HepG2 (cell line): ENCODE results near the gene CCL16. TPM values are rescaled to one million over a fixed set of nuclear protein-coding genes. Genes with fewer than 3 reads are reported as not detected.

Experiments used
- LCORL ChIP-seq, 2 experiments: fragments of 450-650 bp in 1 of 2; sonication (generic) in 1 of 2; formaldehyde crosslinking in 1 of 2; IDR thresholded peaks; 2 replicates each; pipeline versions ENCODE4 v1.5.0 to v1.6.1; 2017 to 2020; ENCODE audit warnings: antibody characterized with exemption in 1 of 2, missing genetic modification reagents in 1 of 2
- SMYD3 ChIP-seq: sonication (generic); formaldehyde crosslinking; IDR thresholded peaks from 2 replicates; pipeline ENCODE4 v1.8.1; 2023; ENCODE audit warnings: mild to moderate bottlenecking, missing genetic modification reagents
- SRSF9 ChIP-seq: fragments of 200-400 bp; formaldehyde crosslinking; IDR thresholded peaks from 2 replicates; pipeline ENCODE4 v1.6.1; 2018; ENCODE audit warnings: borderline replicate concordance, mild to moderate bottlenecking, low read depth, low read length; ENCODE audit not compliant: insufficient read depth, poor library complexity, severe bottlenecking
- ZNF646 ChIP-seq: sonication (generic); formaldehyde crosslinking; IDR thresholded peaks from 2 replicates; pipeline ENCODE4 v1.9.0; 2021; ENCODE audit warnings: mild to moderate bottlenecking, missing genetic modification reagents
- polyA plus RNA-seq, 8 experiments: library from polyadenylated mRNA; depleted of rRNA in 3 of 8; stranded (reverse) in 7 of 8; unstranded in 1 of 8; fragments of >200 nt; fragmentation: Illumina TruSeq in 4 of 8; extraction: Trizol in 4 of 8; gene quantifications; 2 replicates each; pipeline versions ENCODE4 v1.2.1 to v1.2.3, GENCODE V29; 2011 to 2016; ENCODE audit warnings: low read depth in 4 of 8, missing spikeins in 1 of 8, mixed read lengths in 1 of 8; ENCODE audit not compliant: insufficient read depth in 1 of 8
- total RNA-seq, 5 experiments: library from RNA; depleted of rRNA; stranded (reverse); fragments of >200 nt; fragmentation: Illumina TruSeq; extraction: Trizol; gene quantifications; 2 replicates each; pipeline ENCODE4 v1.2.3, GENCODE V29; 2016; ENCODE audit warnings: low read depth in 1 of 5
- TF ChIP-seq, protein P1 (sequence below): sonication (generic); formaldehyde crosslinking; IDR thresholded peaks from 2 replicates; pipeline ENCODE4 v1.5.0; 2020; ENCODE audit warnings: mild to moderate bottlenecking, low read depth, missing genetic modification reagents, borderline replicate concordance

The CCL16 gene
- total and polyA plus RNA-seq, 2 of the 13 experiments (the other 11 are each of a cell fraction or from before 2014, with no cell fraction given) = 2.0 to 14.7 TPM

DNA sequence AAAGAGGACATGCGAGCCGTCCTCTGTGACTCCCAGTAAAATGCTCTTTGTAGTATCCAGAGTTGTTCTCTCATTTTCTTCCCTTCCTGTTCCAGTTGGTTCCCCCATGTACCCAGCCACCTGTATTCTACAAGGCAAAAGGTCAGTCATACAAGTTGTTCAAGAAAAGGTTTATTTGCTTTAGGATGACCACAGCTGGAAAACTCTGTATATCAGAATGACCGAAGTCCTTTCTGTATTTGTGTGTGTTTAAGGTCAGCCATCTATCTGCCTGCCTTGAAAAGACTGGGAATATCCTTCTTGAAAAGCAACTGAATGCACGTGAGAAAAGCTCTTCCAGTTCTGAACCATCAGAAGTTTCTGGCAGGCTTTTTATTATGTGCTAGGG, 8.4 kb downstream of the CCL16 start (continued):
- TF ChIP-seq ZNF646 (CRISPR knock-in tag) (no peak), SMYD3 (CRISPR knock-in tag) (no peak), LCORL (IDR thresholded peaks at IDR 0.05) (no peak), LCORL (CRISPR knock-in tag; IDR thresholded peaks at IDR 0.05) (0 out of 2 replicates have a peak, but pooled peaks have one; percentile 0), SRSF9 (no peak)
- TF ChIP-seq, protein P1, sequence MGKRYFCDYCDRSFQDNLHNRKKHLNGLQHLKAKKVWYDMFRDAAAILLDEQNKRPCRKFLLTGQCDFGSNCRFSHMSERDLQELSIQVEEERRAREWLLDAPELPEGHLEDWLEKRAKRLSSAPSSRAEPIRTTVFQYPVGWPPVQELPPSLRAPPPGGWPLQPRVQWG (CRISPR knock-in tag) = no peak
